ENCODE data around the gene SMARCAD1. TPM values are rescaled to one million over a fixed set of nuclear protein-coding genes. Genes with fewer than 3 reads are reported as not detected.
A peak's percentile ranks its signal among the peaks of the same experiment; 100 is the strongest.

The SMARCAD1 gene
- total RNA-seq, 1 donor from 2014 or later: 24.2 TPM

DNA sequence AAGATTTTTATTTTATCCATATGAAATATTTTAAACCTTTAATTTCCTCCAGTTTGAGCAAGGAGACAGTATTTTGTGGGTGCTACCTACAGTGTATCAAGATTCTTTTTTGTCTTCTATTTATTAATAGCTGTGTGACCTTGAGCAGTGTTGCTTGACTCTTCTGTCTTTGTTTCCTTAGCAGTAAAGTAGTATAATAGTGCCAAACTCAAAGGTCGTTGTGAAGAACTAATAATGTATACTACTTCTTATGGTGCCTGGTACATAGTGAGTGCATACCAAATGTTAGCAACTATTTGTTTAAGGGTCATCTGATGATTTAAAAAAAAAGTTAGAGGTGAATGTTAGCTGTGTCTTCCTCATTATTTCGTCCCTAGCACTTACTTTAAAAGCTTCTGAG, 30.5 kb downstream of the SMARCAD1 start:
- H3K4me3 ChIP-seq: no peak overlapping the region
- H3K27ac ChIP-seq: no peak overlapping the region
- H3K27me3 ChIP-seq (ENCODE audit: low read depth): no peaks in the 10 kb centered on the region
- no peaks in the 10 kb centered on the region for H3K9me3 ChIP-seq
- no peak for DNase-seq
- intact Hi-C loops (cut with DNase I): no loop called here
- TF ChIP-seq, protein P1, sequence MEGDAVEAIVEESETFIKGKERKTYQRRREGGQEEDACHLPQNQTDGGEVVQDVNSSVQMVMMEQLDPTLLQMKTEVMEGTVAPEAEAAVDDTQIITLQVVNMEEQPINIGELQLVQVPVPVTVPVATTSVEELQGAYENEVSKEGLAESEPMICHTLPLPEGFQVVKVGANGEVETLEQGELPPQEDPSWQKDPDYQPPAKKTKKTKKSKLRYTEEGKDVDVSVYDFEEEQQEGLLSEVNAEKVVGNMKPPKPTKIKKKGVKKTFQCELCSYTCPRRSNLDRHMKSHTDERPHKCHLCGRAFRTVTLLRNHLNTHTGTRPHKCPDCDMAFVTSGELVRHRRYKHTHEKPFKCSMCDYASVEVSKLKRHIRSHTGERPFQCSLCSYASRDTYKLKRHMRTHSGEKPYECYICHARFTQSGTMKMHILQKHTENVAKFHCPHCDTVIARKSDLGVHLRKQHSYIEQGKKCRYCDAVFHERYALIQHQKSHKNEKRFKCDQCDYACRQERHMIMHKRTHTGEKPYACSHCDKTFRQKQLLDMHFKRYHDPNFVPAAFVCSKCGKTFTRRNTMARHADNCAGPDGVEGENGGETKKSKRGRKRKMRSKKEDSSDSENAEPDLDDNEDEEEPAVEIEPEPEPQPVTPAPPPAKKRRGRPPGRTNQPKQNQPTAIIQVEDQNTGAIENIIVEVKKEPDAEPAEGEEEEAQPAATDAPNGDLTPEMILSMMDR (IDR thresholded peaks at IDR 0.05): no peak
- no peak for ATAC-seq
- peaks cover 75% of the 10 kb centered on the region for H3K36me3 ChIP-seq
- H3K4me1 ChIP-seq: peaks cover 3% of the 10 kb centered on the region

DNA sequence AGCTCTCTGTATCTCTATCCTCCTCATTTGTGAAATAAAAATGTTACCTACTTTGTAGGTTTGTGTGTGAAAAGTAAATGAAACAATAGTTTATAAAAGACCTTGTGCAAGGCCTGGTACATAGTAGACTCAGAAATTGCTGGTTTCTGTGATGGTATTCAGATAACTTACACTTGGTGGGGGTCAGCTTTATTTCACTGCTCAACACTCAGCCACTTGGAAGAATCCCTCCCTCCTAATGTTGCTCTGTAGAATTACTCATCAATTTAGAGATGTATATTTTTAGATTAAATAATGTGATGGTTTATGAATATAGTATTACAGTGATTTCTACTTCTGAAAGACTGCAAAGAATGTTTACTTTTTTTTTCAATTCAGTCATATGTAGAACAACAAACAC, 32.7 kb downstream of the SMARCAD1 start:
- DNase-seq: no peak
- Histone ChIP-seq H3K4me1 (peaks cover 3% of the 10 kb centered on the region), H3K4me3 (no peak overlapping the region), H3K27me3 (ENCODE audit: low read depth) (no peaks in the 10 kb centered on the region), H3K36me3 (peaks cover 85% of the 10 kb centered on the region), H3K9me3 (no peaks in the 10 kb centered on the region), H3K27ac (no peak overlapping the region)
- intact Hi-C loops (cut with DNase I): no loop called here
- no peak for ATAC-seq
- TF ChIP-seq, protein P1 (IDR thresholded peaks at IDR 0.05): no peak

DNA sequence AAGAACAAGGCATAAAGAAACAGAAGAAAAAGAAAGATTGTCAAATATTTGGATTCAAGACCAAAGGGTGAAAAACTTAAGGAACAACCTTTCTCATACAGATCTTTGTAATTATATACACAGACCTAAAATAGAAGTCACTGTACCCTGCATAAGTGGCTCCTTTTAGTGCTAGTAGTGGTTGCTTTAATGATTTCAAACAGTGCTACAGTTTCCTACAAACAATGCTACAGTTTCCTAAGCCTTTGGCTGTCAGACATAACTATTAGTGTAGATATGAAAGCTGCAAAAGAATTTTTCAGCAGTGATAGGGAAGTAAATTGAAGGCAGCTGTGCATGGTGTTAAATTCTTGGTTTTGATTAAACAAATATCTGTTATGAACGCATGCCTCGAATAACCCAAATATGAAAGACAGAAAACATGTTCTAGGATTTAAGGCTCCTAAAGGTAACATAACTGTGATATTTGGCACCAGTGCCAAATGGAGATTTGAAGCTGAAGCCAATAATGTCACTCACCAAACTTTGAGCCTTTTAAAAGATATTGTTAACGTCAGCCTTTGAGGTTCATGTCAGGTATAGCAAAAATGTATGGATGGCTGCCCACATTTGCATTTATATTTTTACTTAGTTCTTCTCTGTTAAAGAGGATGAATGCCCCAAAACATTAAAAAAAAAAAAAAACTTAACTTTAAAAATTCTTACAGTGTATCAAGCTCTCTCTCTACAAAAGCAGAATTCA, 36.6 kb downstream of the SMARCAD1 start:
- peak in 1 of 2 donors; percentile 68 for ATAC-seq
- H3K36me3 ChIP-seq: peaks cover 70% of the 10 kb centered on the region
- DNase-seq: no peak
- TF ChIP-seq, protein P1 (IDR thresholded peaks at IDR 0.05): no peak
- H3K27ac ChIP-seq: no peak overlapping the region
- no peak overlapping the region for H3K4me3 ChIP-seq
- intact Hi-C loops (cut with DNase I): no loop called here
- no peaks in the 10 kb centered on the region for H3K27me3 ChIP-seq (ENCODE audit: low read depth)
- H3K4me1 ChIP-seq: no peaks in the 10 kb centered on the region
- no peaks in the 10 kb centered on the region for H3K9me3 ChIP-seq

DNA sequence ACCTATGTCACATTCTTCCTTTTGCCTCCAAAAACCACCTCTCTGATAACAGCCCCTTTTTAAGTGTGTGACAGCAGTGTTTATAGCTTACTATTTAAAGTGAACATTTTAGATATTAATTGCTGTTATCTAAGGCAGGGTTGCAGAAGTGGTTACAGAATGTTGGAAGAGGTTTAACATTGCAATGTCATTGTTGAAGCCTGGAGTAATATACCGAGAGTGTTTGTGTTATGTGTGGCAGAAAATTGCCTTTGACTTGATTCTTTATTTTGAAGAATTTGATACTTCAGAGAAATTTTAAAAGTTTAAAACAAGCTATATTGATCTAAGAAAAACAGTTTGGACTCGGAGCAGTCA, 37.1 kb downstream of the SMARCAD1 start:
- TF ChIP-seq, protein P1 (IDR thresholded peaks at IDR 0.05): no peak
- DNase-seq (no peak), ATAC-seq (no peak)
- Histone ChIP-seq H3K9me3 (no peaks in the 10 kb centered on the region), H3K27ac (no peak overlapping the region), H3K27me3 (ENCODE audit: low read depth) (no peaks in the 10 kb centered on the region), H3K36me3 (peaks cover 70% of the 10 kb centered on the region), H3K4me3 (no peak overlapping the region), H3K4me1 (no peaks in the 10 kb centered on the region)
- intact Hi-C loops (cut with DNase I): no loop called here

DNA sequence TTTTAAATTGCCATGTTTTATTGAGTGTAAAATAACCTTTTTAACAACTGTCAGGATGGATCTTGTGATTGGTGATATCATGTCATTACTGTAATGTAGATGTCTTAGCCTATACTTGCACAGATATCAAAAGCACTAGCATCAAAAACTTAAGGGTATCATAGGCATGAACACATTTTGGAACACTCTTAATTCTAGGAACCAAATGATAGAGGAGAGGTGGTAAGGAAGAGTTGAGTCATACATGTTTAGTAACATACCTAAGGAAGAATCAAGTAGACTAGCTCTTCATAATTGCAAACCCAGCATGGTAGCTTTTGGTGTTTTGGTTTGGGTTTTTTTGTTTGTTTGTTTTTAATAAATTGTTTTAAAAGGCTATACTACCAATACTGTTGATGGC, 43.4 kb downstream of the SMARCAD1 start:
- H3K4me3 ChIP-seq: no peak overlapping the region
- ATAC-seq (no peak), DNase-seq (no peak)
- TF ChIP-seq, protein P1 (IDR thresholded peaks at IDR 0.05): no peak
- H3K4me1 ChIP-seq: no peaks in the 10 kb centered on the region
- no peaks in the 10 kb centered on the region for H3K9me3 ChIP-seq
- H3K36me3 ChIP-seq: peaks cover 54% of the 10 kb centered on the region
- no peaks in the 10 kb centered on the region for H3K27me3 ChIP-seq (ENCODE audit: low read depth)
- intact Hi-C loops (cut with DNase I): no loop called here
- no peak overlapping the region for H3K27ac ChIP-seq
